OCI-LY3 (cell line): ENCODE data around the gene WDR43.
A peak's percentile ranks its signal among the peaks of the same experiment; 100 is the strongest.

Experiments used
- H2AFZ ChIP-seq: fragments of 200-600, 300-600 bp; shearing (Covaris generic); 2 replicates; pipeline ENCODE4 v1.6.0; 2014; ENCODE audit warnings: antibody characterized with exemption, low read depth, low read length
- H3K27ac ChIP-seq: fragments of 200-600, 300-600 bp; sonication (generic); 2 replicates; pipeline ENCODE4 v1.5.1; 2014; ENCODE audit warnings: mild to moderate bottlenecking, low read length, moderate library complexity, mixed read lengths
- H3K27me3 ChIP-seq: fragments of 200-600, 300-600 bp; sonication (generic); 2 replicates; pipeline ENCODE4 v1.6.1; 2014; ENCODE audit warnings: low read depth, low read length, mixed read lengths
- H3K36me3 ChIP-seq: fragments of 200-600, 300-600 bp; sonication (generic); replicated peaks from 2 replicates; pipeline ENCODE3; 2014; ENCODE audit warnings: low read depth, low read length, mixed read lengths
- H3K4me1 ChIP-seq: fragments of 300-600, 200-600 bp; sonication (generic); 2 replicates; pipeline ENCODE4 v1.6.1; 2014; ENCODE audit warnings: low read length, mixed read lengths
- H3K4me2 ChIP-seq: fragments of 200-600, 300-600 bp; sonication (generic); 2 replicates; pipeline ENCODE4 v1.6.1; 2014; ENCODE audit warnings: low read length, mixed read lengths
- H3K4me3 ChIP-seq: fragments of 300-600, 200-600 bp; sonication (generic); 2 replicates; pipeline ENCODE4 v1.5.1; 2014; ENCODE audit warnings: antibody characterized with exemption, mild to moderate bottlenecking, low read length, moderate library complexity
- H3K79me2 ChIP-seq: fragments of 300-600, 200-600 bp; shearing (Covaris generic); 2 replicates; pipeline ENCODE4 v1.6.1; 2014; ENCODE audit warnings: mild to moderate bottlenecking, low read length, mixed read lengths
- H3K9ac ChIP-seq: fragments of 300-600, 200-600 bp; shearing (Covaris generic); 2 replicates; pipeline ENCODE4 v1.6.0; 2014; ENCODE audit warnings: mild to moderate bottlenecking, low read length, moderate library complexity
- H3K9me3 ChIP-seq: fragments of 200-600, 300-600 bp; shearing (Covaris generic); 2 replicates; pipeline ENCODE4 v1.6.1; 2014; ENCODE audit warnings: low read length, mixed read lengths; ENCODE audit not compliant: insufficient read depth
- H4K20me1 ChIP-seq: fragments of 200-600, 300-600 bp; sonication (generic); 2 replicates; pipeline ENCODE4 v1.6.1; 2016; ENCODE audit warnings: low read length, mixed read lengths; ENCODE audit not compliant: insufficient read depth
- EZH2phosphoT487 ChIP-seq: fragments of 200-600 bp; shearing (Covaris generic); IDR thresholded peaks from 2 replicates; pipeline ENCODE4 v1.6.1; 2018; ENCODE audit warnings: antibody characterized with exemption, mixed run types, low read depth
- TF ChIP-seq, protein P1 (sequence below): fragments of 200-600, 300-600 bp; sonication (generic); IDR thresholded peaks from 2 replicates; pipeline ENCODE4 v1.5.1; 2014; ENCODE audit warnings: antibody characterized with exemption, low read length, low read depth

The WDR43 gene

DNA sequence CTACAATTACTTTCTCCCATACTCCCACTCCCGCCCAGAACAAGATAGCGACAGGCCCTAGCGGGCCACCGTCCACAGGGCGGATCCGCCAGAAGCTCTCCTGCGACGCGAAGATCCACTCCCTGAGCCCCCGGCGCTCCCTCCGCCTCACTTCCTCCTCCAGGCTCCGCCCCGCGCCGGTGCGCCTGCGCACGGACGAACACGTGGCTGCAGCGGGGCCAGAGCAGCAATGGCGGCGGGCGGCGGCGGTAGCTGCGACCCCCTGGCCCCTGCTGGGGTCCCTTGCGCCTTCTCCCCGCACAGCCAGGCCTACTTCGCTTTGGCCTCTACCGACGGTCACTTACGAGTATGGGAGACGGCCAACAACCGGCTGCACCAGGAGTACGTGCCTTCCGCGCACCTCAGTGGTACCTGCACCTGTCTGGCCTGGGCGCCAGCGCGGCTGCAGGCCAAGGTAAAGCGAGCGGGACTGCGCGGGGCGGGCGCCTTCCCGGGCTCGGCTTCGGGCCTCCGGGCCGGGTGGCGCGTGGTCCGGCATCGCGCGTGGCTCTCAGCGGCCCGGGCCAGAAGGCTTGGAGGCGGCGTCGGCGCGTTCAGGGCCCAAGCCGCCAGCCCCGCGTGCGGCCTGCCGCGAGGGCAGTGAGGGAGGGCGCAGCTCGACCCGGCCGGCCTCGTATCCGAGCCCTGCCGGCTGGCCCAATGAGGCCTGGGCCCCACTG is at the start of gene WDR43:
Gene WDR43, plus strand, starts transcription at position 198 of the 719 bp plus-strand sequence. Its CDS starts 32 bp downstream, at position 230.
- Histone ChIP-seq H3K36me3 (peaks cover 13% of the 10 kb centered on the region), H3K4me3 (peak within 1 kb of the TSS; percentile 95), H3K79me2 (peaks cover 53% of the 10 kb centered on the region), H3K4me1 (peaks cover 34% of the 10 kb centered on the region), H3K27ac (peak within 1 kb of the TSS; percentile 54), H4K20me1 (peaks cover 44% of the 10 kb centered on the region), H3K27me3 (no peaks in the 10 kb centered on the region), H3K4me2 (peak within 1 kb of the TSS; percentile 87), H3K9me3 (no peaks in the 10 kb centered on the region), H2AFZ (0 out of 2 replicates have a peak within 1 kb of the TSS, but pooled peaks have one; percentile 28), H3K9ac (peak within 1 kb of the TSS; percentile 93)
- TF ChIP-seq EZH2phosphoT487 = no peak
- TF ChIP-seq, protein P1, sequence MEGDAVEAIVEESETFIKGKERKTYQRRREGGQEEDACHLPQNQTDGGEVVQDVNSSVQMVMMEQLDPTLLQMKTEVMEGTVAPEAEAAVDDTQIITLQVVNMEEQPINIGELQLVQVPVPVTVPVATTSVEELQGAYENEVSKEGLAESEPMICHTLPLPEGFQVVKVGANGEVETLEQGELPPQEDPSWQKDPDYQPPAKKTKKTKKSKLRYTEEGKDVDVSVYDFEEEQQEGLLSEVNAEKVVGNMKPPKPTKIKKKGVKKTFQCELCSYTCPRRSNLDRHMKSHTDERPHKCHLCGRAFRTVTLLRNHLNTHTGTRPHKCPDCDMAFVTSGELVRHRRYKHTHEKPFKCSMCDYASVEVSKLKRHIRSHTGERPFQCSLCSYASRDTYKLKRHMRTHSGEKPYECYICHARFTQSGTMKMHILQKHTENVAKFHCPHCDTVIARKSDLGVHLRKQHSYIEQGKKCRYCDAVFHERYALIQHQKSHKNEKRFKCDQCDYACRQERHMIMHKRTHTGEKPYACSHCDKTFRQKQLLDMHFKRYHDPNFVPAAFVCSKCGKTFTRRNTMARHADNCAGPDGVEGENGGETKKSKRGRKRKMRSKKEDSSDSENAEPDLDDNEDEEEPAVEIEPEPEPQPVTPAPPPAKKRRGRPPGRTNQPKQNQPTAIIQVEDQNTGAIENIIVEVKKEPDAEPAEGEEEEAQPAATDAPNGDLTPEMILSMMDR = no peak

DNA sequence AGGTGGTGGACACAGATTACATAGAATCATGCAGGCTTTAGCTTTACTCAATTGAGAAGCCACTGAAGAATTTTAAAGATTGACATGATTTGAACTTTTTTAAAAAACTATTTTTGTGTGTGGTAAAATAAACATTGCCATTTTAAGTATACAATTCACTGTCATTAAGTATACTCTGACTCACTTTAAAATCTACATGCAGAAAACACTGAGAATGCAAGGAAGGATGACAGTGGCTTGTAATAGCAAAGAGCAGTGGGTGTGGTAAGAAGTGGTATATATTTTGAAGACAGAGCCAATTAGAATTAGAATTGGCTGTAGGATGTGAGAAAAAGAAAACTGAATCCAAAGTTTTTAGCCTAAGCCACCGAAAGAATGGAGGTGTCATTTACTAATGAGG is 39.3 kb upstream of the WDR43 start:
- Histone ChIP-seq H3K9ac (no peak overlapping the region), H3K36me3 (peaks cover 16% of the 10 kb centered on the region), H3K4me3 (no peak overlapping the region), H3K4me2 (no peak overlapping the region), H3K27ac (no peak overlapping the region), H2AFZ (no peak overlapping the region), H3K4me1 (no peaks in the 10 kb centered on the region), H4K20me1 (no peaks in the 10 kb centered on the region), H3K79me2 (no peaks in the 10 kb centered on the region; the same call in 1 of the 2 replicates), H3K27me3 (no peaks in the 10 kb centered on the region), H3K9me3 (no peaks in the 10 kb centered on the region)
- TF ChIP-seq, protein P1 = no peak
- TF ChIP-seq EZH2phosphoT487 = no peak

- no peaks in the 10 kb centered on the region for H3K4me1 ChIP-seq
- H3K79me2 ChIP-seq = no peaks in the 10 kb centered on the region; the same call in none of the 2 replicates
- H3K4me2 ChIP-seq = no peak overlapping the region
- no peaks in the 10 kb centered on the region for H4K20me1 ChIP-seq
- H3K9ac ChIP-seq = no peak overlapping the region
- peaks cover 24% of the 10 kb centered on the region for H3K36me3 ChIP-seq
- no peaks in the 10 kb centered on the region for H3K27me3 ChIP-seq
- TF ChIP-seq, protein P1 = no peak
- no peak for TF ChIP-seq EZH2phosphoT487
- H3K9me3 ChIP-seq = no peaks in the 10 kb centered on the region
- no peak overlapping the region for H2AFZ ChIP-seq
- no peak overlapping the region for H3K27ac ChIP-seq
- no peak overlapping the region for H3K4me3 ChIP-seq
Measured at GRCh38 chr2:28855977-28856376, 38.5 kb upstream of the WDR43 start.

- H3K4me1 ChIP-seq = peaks cover 11% of the 10 kb centered on the region
- H3K4me3 ChIP-seq = peak overlapping the region; percentile 90
- H3K36me3 ChIP-seq = peaks cover 14% of the 10 kb centered on the region
- no peaks in the 10 kb centered on the region for H3K9me3 ChIP-seq
- H2AFZ ChIP-seq = no peak overlapping the region
- H4K20me1 ChIP-seq = no peaks in the 10 kb centered on the region
- peaks cover 59% of the 10 kb centered on the region for H3K79me2 ChIP-seq
- peak overlapping the region; percentile 79 for H3K4me2 ChIP-seq
- H3K9ac ChIP-seq = no peak overlapping the region
- no peak for TF ChIP-seq EZH2phosphoT487
- TF ChIP-seq, protein P1 = no peak
- no peaks in the 10 kb centered on the region for H3K27me3 ChIP-seq
- H3K27ac ChIP-seq = no peak overlapping the region
Measured at GRCh38 chr2:28868611-28869010, 25.9 kb upstream of the WDR43 start.
